ENCODE measurements around the gene ASB16.

DNA sequence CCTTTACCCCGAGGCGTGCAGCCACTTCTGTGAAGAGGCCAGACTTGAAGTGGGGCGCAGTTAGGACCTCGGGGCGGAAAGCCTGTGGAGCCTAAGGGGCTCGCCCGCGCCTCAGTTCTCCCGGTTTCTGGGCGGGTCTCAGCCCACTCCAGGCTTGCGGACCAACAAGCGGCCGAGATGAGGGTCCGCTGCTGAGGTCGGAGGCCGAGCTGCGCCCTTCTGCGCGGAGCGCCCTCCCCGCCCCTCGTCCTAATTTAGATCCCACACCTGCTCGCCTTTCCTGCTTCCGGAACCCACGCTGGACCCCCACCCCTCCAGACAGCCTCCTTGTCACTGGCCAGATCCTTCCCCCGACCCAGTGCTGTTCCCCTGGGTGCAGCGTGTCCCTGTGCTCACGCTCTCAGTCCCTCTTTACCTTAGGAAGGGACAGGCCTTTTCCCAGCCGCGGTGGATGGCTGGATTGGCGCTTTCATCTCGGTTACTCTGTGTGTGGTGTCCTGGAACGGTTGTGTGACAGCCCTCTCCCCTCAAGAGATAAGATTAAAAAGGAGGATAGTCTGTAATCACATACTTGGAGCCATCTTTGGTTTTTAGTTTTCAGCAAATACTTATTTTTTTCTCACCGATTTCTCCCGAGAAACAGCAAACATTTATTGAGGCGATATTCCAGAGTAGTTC is 30.1 kb downstream of the ASB16 start:
- TF ChIP-seq, protein P1, sequence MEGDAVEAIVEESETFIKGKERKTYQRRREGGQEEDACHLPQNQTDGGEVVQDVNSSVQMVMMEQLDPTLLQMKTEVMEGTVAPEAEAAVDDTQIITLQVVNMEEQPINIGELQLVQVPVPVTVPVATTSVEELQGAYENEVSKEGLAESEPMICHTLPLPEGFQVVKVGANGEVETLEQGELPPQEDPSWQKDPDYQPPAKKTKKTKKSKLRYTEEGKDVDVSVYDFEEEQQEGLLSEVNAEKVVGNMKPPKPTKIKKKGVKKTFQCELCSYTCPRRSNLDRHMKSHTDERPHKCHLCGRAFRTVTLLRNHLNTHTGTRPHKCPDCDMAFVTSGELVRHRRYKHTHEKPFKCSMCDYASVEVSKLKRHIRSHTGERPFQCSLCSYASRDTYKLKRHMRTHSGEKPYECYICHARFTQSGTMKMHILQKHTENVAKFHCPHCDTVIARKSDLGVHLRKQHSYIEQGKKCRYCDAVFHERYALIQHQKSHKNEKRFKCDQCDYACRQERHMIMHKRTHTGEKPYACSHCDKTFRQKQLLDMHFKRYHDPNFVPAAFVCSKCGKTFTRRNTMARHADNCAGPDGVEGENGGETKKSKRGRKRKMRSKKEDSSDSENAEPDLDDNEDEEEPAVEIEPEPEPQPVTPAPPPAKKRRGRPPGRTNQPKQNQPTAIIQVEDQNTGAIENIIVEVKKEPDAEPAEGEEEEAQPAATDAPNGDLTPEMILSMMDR (IDR thresholded peaks at IDR 0.05), result no peak
- TF ChIP-seq POLR2A (IDR thresholded peaks at IDR 0.05), result peak in 1 of 2 donors; percentile 5
